KMS-11 (cell line): ENCODE measurements around the gene TMEM202.

ENCODE experiments used
- H2AFZ ChIP-seq: fragments of 200-600 bp; sonication (generic); 2 replicates; pipeline ENCODE4 v1.6.1; 2016; ENCODE audit warnings: antibody characterized with exemption, mixed run types, low read depth
- H3K27ac ChIP-seq: fragments of 200-600 bp; sonication (generic); 2 replicates; pipeline ENCODE4 v1.6.1; 2016; ENCODE audit warnings: mild to moderate bottlenecking, mixed run types
- H3K27me3 ChIP-seq: fragments of 200-600 bp; sonication (generic); 2 replicates; pipeline ENCODE4 v1.6.1; 2017; ENCODE audit warnings: mild to moderate bottlenecking, low read depth, mixed run types, moderate library complexity; ENCODE audit not compliant: insufficient read depth
- H3K36me3 ChIP-seq: fragments of 200-600 bp; sonication (generic); 2 replicates; pipeline ENCODE4 v1.6.1; 2017; ENCODE audit warnings: mild to moderate bottlenecking, mixed run types; ENCODE audit not compliant: insufficient read depth
- H3K4me1 ChIP-seq: fragments of 200-600 bp; sonication (generic); 2 replicates; pipeline ENCODE4 v1.6.1; 2016; ENCODE audit warnings: mild to moderate bottlenecking, low read depth, mixed run types; ENCODE audit not compliant: poor library complexity, severe bottlenecking
- H3K4me2 ChIP-seq: fragments of 200-600 bp; sonication (generic); 2 replicates; pipeline ENCODE4 v1.7.0; 2016; ENCODE audit warnings: mild to moderate bottlenecking, mixed run types
- H3K4me3 ChIP-seq: fragments of 200-600 bp; sonication (generic); IDR thresholded peaks from 2 replicates; pipeline ENCODE4 v1.6.1; 2017; ENCODE audit warnings: low read depth, low read length, mixed read lengths; ENCODE audit not compliant: insufficient read depth
- H3K79me2 ChIP-seq: fragments of 200-600 bp; sonication (generic); 2 replicates; pipeline ENCODE4 v1.6.1; 2016; ENCODE audit warnings: low read depth, mixed run types; ENCODE audit not compliant: insufficient read depth
- H3K9ac ChIP-seq: fragments of 200-600 bp; sonication (generic); 2 replicates; pipeline ENCODE4 v1.6.1; 2016; ENCODE audit warnings: mild to moderate bottlenecking, mixed run types
- H4K20me1 ChIP-seq: fragments of 200-600 bp; sonication (generic); 2 replicates; pipeline ENCODE4 v1.6.1; 2016; ENCODE audit warnings: mild to moderate bottlenecking, mixed run types; ENCODE audit not compliant: insufficient read depth
- TF ChIP-seq, protein P1 (sequence below): fragments of 200-600 bp; sonication (generic); conservative IDR thresholded peaks from 2 replicates; pipeline ENCODE4 v1.6.1; 2017; ENCODE audit warnings: low read depth, mild to moderate bottlenecking, antibody characterized with exemption, low read length, moderate library complexity, mixed read lengths

The TMEM202 gene

GRCh38 chr15:72402726-72403125 lies 4.6 kb downstream of the TMEM202 start:
- no peak overlapping the region for H3K4me3 ChIP-seq
- H3K4me2 ChIP-seq = no peak overlapping the region

DNA sequence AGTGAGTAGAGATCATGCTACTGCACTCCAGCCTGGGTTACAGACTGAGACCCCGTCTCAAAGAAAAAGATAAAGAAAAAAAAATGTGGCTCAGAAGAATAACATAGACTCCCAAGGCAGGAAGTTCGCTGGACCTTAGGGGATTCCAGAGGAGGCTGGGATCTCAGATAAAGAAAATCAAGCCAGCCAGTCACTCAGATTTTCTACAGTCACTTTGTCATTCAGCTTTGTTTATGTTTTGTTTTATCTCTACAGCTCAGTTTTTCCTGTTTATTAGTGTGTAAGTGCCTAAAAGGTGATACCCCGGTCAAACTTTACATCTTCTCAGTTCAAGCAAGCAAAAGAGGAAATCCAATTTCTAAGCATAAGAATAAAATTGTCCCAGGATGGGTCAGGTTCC lies 6.3 kb downstream of the TMEM202 start:
- no peaks in the 10 kb centered on the region for H4K20me1 ChIP-seq
- H3K4me3 ChIP-seq = no peak overlapping the region
- H3K27ac ChIP-seq = no peak overlapping the region
- no peaks in the 10 kb centered on the region for H3K79me2 ChIP-seq
- no peak overlapping the region for H2AFZ ChIP-seq
- no peak overlapping the region for H3K9ac ChIP-seq
- TF ChIP-seq, protein P1, sequence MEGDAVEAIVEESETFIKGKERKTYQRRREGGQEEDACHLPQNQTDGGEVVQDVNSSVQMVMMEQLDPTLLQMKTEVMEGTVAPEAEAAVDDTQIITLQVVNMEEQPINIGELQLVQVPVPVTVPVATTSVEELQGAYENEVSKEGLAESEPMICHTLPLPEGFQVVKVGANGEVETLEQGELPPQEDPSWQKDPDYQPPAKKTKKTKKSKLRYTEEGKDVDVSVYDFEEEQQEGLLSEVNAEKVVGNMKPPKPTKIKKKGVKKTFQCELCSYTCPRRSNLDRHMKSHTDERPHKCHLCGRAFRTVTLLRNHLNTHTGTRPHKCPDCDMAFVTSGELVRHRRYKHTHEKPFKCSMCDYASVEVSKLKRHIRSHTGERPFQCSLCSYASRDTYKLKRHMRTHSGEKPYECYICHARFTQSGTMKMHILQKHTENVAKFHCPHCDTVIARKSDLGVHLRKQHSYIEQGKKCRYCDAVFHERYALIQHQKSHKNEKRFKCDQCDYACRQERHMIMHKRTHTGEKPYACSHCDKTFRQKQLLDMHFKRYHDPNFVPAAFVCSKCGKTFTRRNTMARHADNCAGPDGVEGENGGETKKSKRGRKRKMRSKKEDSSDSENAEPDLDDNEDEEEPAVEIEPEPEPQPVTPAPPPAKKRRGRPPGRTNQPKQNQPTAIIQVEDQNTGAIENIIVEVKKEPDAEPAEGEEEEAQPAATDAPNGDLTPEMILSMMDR = no peak
- no peak overlapping the region for H3K4me2 ChIP-seq
- H3K36me3 ChIP-seq = no peaks in the 10 kb centered on the region
- no peaks in the 10 kb centered on the region for H3K4me1 ChIP-seq
- H3K27me3 ChIP-seq = no peaks in the 10 kb centered on the region

More at GRCh38 chr15:72402726-72403125, 4.6 kb downstream of the TMEM202 start:
- TF ChIP-seq, protein P1 = no peak
- H2AFZ ChIP-seq = no peak overlapping the region
- no peak overlapping the region for H3K27ac ChIP-seq
- no peaks in the 10 kb centered on the region for H3K36me3 ChIP-seq
- no peak overlapping the region for H3K9ac ChIP-seq
- no peaks in the 10 kb centered on the region for H4K20me1 ChIP-seq
- H3K79me2 ChIP-seq = no peaks in the 10 kb centered on the region
- no peaks in the 10 kb centered on the region for H3K27me3 ChIP-seq
- H3K4me1 ChIP-seq = no peaks in the 10 kb centered on the region

GRCh38 chr15:72404841-72405240 lies 6.7 kb downstream of the TMEM202 start:
- no peak overlapping the region for H3K27ac ChIP-seq
- no peaks in the 10 kb centered on the region for H3K27me3 ChIP-seq
- no peak overlapping the region for H3K4me2 ChIP-seq
- no peaks in the 10 kb centered on the region for H4K20me1 ChIP-seq
- H3K4me3 ChIP-seq = no peak overlapping the region
- H2AFZ ChIP-seq = no peak overlapping the region
- H3K36me3 ChIP-seq = no peaks in the 10 kb centered on the region
- no peaks in the 10 kb centered on the region for H3K4me1 ChIP-seq
- no peak overlapping the region for H3K9ac ChIP-seq
- H3K79me2 ChIP-seq = no peaks in the 10 kb centered on the region
- TF ChIP-seq, protein P1 = no peak

DNA sequence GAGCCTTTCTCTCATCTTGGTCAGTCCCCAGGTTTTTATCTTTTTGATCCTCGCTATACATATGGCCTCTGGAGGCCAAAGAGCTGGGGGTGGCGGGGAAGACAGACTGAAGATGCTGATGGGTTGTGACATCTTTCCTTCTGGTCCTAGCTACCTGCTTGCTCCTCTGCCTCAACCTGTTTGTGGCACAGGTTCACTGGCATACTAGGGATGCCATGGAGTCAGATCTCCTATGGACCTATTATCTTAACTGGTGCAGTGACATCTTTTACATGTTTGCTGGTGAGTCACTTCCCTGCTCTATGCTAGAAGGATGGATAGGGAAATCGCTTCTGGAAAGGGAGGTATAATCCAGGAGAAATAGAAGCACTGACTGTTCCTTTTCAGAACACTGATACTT lies 8.8 kb downstream of the TMEM202 start:
- H3K9ac ChIP-seq = no peak overlapping the region
- no peaks in the 10 kb centered on the region for H3K27me3 ChIP-seq
- no peak overlapping the region for H3K4me2 ChIP-seq
- H3K4me3 ChIP-seq = no peak overlapping the region
- H3K36me3 ChIP-seq = no peaks in the 10 kb centered on the region
- TF ChIP-seq, protein P1 = no peak
- no peaks in the 10 kb centered on the region for H3K79me2 ChIP-seq
- H2AFZ ChIP-seq = no peak overlapping the region
- H4K20me1 ChIP-seq = no peaks in the 10 kb centered on the region
- no peaks in the 10 kb centered on the region for H3K4me1 ChIP-seq
- no peak overlapping the region for H3K27ac ChIP-seq
